ENCODE data around the gene PRTN3. TPM values are rescaled to one million over a fixed set of nuclear protein-coding genes. Genes with fewer than 3 reads are reported as not detected.
"Not testable (repeated sequence)": the region's sequence is repeated elsewhere in the genome, so short reads cannot be mapped to it uniquely, and the experiment has no call there.

PRTN3 gene
- polyA plus RNA-seq, 4 donors: 0.65 to 2.7 (median 1.3) TPM

- DNase-seq (ENCODE audit: low read depth in 4 of 4, low spot score in 2 of 4): no peak
Measured at GRCh38 chr19:814152-815078, 26.4 kb upstream of the PRTN3 start.

- DNase-seq (ENCODE audit: low read depth in 4 of 4, low spot score in 2 of 4): no peak
Measured at GRCh38 chr19:815079-815774, 25.6 kb upstream of the PRTN3 start.

GRCh38 chr19:815775-816499 lies 24.9 kb upstream of the PRTN3 start:
- DNase-seq (ENCODE audit: low read depth in 4 of 4, low spot score in 2 of 4): no peak

GRCh38 chr19:816500-816857 lies 24.3 kb upstream of the PRTN3 start:
- no peak for DNase-seq (ENCODE audit: low read depth in 4 of 4, low spot score in 2 of 4)

GRCh38 chr19:820212-820611 lies 20.6 kb upstream of the PRTN3 start:
- not testable (repeated sequence) for DNase-seq (ENCODE audit: low read depth in 4 of 4, low spot score in 2 of 4)

- DNase-seq (ENCODE audit: low read depth in 4 of 4, low spot score in 2 of 4): no peak
Measured at GRCh38 chr19:821231-821824, 19.5 kb upstream of the PRTN3 start.

- DNase-seq (ENCODE audit: low read depth in 4 of 4, low spot score in 2 of 4): no peak
Measured at GRCh38 chr19:821825-822503, 18.8 kb upstream of the PRTN3 start, which contains the start of gene PLPPR3. TSS of gene PLPPR3 (minus strand) at chr19:821955. CDS start at chr19:821559, 396 bp downstream.

- DNase-seq (ENCODE audit: low read depth in 4 of 4, low spot score in 2 of 4): no peak
Measured at GRCh38 chr19:823565-824121, 17.2 kb upstream of the PRTN3 start.

- DNase-seq (ENCODE audit: low read depth in 4 of 4, low spot score in 2 of 4): no peak
Measured at GRCh38 chr19:824885-825284, 15.9 kb upstream of the PRTN3 start.

GRCh38 chr19:825897-826644 lies 14.7 kb upstream of the PRTN3 start:
- DNase-seq (ENCODE audit: low read depth in 4 of 4, low spot score in 2 of 4): no peak

- DNase-seq (ENCODE audit: low read depth in 4 of 4, low spot score in 2 of 4): no peak
Measured at GRCh38 chr19:827314-827709, 13.5 kb upstream of the PRTN3 start.

- DNase-seq (ENCODE audit: low read depth in 4 of 4, low spot score in 2 of 4): no peak
Measured at GRCh38 chr19:827710-828321, 13.0 kb upstream of the PRTN3 start, which contains the start of gene AZU1. TSS of gene AZU1 (plus strand) at chr19:827837. CDS start at chr19:827847, 10 bp downstream.

- DNase-seq (ENCODE audit: low read depth in 4 of 4, low spot score in 2 of 4): no peak
Measured at GRCh38 chr19:829129-829758, 11.6 kb upstream of the PRTN3 start.

GRCh38 chr19:831407-832369 lies 9.1 kb upstream of the PRTN3 start:
- no peak for DNase-seq (ENCODE audit: low read depth in 4 of 4, low spot score in 2 of 4)

- DNase-seq (ENCODE audit: low read depth in 4 of 4, low spot score in 2 of 4): no peak
Measured at GRCh38 chr19:834216-834615, 6.6 kb upstream of the PRTN3 start.

GRCh38 chr19:835210-835810 lies 5.5 kb upstream of the PRTN3 start:
- no peak for DNase-seq (ENCODE audit: low read depth in 4 of 4, low spot score in 2 of 4)

GRCh38 chr19:842802-843179 lies 2.0 kb downstream of the PRTN3 start:
- not testable (repeated sequence) for DNase-seq (ENCODE audit: low read depth in 4 of 4, low spot score in 2 of 4)

Data from left renal cortex interstitium (tissue), 4 donors.